T-helper 1 cell treated with Interleukin-12 subunit alpha and Interleukin-12 subunit beta and Interleukin-4 antibody, amounts not matched to agents 30 μg/mL and 1 μg/mL, for 36 hours (primary cell): ENCODE results near the gene SEPHS1.
A peak's percentile ranks its signal among the peaks of the same experiment; 100 is the strongest.
"Not testable (repeated sequence)": the region's sequence is repeated elsewhere in the genome, so short reads cannot be mapped to it uniquely, and the experiment has no call there.

ENCODE experiments used
- H3K27ac Mint-ChIP-seq: one replicate; pipeline ENCODE4 v1.8.0; 2021; ENCODE audit warnings: mild to moderate bottlenecking, mixed read lengths
- H3K27me3 Mint-ChIP-seq: one replicate; pipeline ENCODE4 v1.8.0; 2021; ENCODE audit warnings: low read depth, mixed read lengths
- H3K36me3 Mint-ChIP-seq: one replicate; pipeline ENCODE4 v1.8.0; 2021; ENCODE audit warnings: low read depth, mixed read lengths
- H3K4me1 Mint-ChIP-seq: one replicate; pipeline ENCODE4 v1.8.0; 2021; ENCODE audit warnings: low read depth, mixed read lengths
- H3K4me3 Mint-ChIP-seq: one replicate; pipeline ENCODE4 v1.8.0; 2021; ENCODE audit warnings: mild to moderate bottlenecking, moderate library complexity, mixed read lengths
- H3K9me3 Mint-ChIP-seq: one replicate; pipeline ENCODE4 v1.8.0; 2021; ENCODE audit warnings: mixed read lengths

Gene SEPHS1

DNA sequence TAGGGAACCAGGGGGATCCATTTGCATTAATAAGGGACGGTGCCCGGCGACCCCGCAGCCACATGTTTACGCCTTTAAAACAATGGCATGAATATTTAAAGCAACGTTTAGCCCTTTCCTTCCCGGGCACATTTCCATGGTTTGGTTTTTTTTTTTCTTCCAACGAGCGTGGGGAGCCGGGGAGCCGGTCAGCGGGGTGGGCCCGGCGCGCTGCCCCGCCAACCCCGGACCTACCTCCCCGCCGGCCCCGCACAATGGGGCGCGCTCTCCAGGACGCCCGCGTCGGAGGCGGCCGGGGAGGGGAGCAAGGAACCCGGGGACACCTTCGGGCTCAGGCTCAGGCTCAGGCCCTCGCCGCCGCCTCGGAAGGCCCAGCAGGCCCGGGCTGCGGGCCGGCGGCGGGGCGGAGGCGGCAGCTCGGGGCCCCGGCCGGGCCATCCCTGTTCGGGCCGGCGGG is 1.0 kb downstream of the SEPHS1 start:
- Mint-ChIP-seq H3K4me1 (peaks cover 46% of the 10 kb centered on the region), H3K27me3 (no peaks in the 10 kb centered on the region), H3K9me3 (no peaks in the 10 kb centered on the region), H3K27ac (peak overlapping the region; percentile 83), H3K4me3 (peak overlapping the region; percentile 86), H3K36me3 (peaks cover 6% of the 10 kb centered on the region)

DNA sequence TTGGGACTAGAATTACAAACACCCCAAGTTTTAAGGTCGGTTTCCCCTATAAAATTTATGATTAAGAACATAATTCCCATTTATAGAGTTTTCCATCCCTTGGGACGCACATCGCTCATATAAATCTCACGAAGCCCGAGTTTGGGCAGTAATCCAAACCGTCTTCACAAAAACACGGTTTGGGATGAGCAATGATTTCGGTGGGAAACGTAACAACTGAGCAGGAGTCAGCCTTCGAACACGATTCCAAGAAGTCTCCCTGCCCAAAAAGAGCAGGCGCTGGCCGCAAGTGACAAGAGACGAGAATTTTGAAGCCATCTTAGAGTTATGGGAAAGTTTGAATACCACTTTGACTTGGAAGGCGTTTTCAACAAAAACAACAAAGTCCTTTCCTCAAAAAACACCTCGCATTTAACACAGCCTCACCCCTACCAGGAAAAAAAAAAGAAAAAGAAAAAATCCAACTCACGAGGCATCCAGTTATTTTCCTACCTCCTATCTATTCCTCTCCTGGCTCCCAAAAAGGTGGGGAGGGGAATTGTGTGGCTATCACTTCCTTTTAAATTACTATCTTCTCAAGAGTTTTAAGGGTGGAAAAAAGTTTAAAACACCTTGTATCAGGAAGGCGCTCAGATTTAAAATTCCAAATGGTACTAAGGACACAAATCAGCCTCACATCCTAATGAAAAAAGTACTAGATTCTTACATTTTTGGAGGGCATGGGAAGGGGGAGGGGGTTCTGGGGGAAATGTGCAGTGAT is 1.6 kb downstream of the SEPHS1 start:
- Mint-ChIP-seq H3K4me1 (peaks cover 40% of the 10 kb centered on the region), H3K9me3 (no peaks in the 10 kb centered on the region), H3K36me3 (peaks cover 6% of the 10 kb centered on the region), H3K27me3 (no peaks in the 10 kb centered on the region), H3K4me3 (peak overlapping the region; percentile 86), H3K27ac (peak overlapping the region; percentile 83)

DNA sequence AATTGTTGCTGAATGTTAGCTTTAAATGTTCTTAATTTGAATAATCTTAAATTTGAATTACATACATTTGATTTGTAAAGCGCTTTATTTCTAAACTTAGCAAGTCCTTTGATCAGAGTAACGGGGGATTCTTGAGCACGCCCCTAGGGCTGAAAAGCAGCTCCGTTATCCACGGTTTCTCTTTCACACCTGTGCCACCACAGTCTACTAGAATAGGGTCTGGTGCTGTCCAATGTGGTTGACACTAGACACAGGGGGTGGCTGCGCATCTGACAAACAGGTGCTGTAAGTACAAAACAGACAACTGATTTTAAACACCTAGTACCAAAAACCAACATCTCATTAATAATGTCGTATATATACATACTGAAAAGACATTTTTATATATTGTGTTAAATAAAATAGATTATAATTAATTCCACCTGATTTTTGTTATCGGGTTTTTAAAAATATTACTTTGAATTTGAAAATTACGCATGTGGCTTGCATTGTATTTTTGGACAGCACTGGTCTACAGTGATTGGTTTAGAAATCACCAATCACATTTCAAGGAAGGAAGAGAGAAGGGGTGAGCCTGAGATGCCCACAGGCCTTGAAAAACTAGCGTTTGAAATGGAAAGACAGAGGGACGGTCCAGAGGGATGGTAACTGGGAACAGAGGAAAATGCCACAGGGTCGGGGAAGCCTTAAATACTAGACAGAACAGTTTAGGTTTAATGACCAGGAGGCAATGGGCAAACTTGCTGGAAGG is 7.3 kb downstream of the SEPHS1 start:
- H3K9me3 Mint-ChIP-seq, result no peaks in the 10 kb centered on the region

DNA sequence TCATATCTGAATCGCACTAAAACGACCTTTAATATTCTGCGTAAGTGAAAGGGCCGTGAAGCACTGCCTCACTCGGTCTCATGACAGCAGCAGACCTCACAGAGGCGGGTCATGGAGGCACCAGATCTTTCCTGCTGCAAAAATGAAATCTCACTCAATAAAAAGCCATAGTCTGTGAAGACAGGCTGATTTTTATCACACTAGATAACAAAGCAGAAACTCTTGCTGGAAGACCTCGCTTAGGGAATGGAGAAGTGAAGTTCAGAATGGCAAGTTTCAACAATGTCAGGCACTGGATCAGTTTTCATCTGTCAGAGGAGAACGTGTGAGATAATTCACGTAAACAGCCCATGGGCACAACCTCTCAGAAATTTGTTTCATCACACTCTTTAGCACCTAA is 8.0 kb downstream of the SEPHS1 start:
- no peaks in the 10 kb centered on the region for H3K9me3 Mint-ChIP-seq
- H3K27ac Mint-ChIP-seq, result peak overlapping the region; percentile 77
- peaks cover 23% of the 10 kb centered on the region for H3K4me1 Mint-ChIP-seq
- H3K27me3 Mint-ChIP-seq, result no peaks in the 10 kb centered on the region
- peaks cover 15% of the 10 kb centered on the region for H3K36me3 Mint-ChIP-seq
- peak overlapping the region; percentile 57 for H3K4me3 Mint-ChIP-seq

More for the DNA sequence above, 7.3 kb downstream of the SEPHS1 start:
- peak overlapping the region; percentile 57 for H3K4me3 Mint-ChIP-seq
- peaks cover 27% of the 10 kb centered on the region for H3K4me1 Mint-ChIP-seq
- H3K27ac Mint-ChIP-seq, result peak overlapping the region; percentile 36
- H3K36me3 Mint-ChIP-seq, result peaks cover 15% of the 10 kb centered on the region
- no peaks in the 10 kb centered on the region for H3K27me3 Mint-ChIP-seq

DNA sequence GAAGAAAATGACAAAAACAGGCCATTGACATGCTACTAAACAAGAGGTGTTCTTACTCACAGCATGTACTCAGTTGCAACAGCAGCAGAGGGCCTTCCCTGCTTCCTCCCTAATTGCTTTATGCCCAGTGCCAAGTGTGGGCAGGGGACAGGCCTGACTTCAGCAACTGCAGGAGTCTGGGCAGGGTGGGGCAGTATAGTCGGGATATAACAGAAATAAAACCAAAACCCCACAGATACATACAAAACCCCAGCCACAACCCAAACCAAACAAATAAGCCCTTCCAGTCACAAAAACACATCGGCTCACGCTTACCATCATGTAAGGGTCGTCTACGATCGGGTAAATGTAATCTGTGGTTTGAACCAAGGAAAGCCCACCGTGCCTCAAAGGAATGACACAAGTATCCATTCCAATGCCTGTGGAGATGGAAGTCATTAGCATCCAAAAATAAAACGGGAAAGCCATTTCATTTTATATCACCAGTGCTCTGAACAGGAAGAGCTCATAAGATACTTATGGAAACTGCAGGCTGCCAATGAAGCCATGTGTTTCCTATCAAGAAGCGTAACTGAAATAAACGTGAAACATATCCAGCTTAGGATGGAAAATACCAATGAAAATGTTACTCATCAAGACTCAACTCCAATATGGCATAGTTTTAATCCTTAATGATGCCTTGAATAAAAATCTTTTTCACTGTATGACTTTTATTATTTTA is 9.5 kb downstream of the SEPHS1 start:
- Mint-ChIP-seq H3K36me3 (peaks cover 12% of the 10 kb centered on the region), H3K9me3 (no peaks in the 10 kb centered on the region), H3K27me3 (no peaks in the 10 kb centered on the region), H3K4me3 (no peak overlapping the region), H3K4me1 (peaks cover 20% of the 10 kb centered on the region), H3K27ac (no peak overlapping the region)

DNA sequence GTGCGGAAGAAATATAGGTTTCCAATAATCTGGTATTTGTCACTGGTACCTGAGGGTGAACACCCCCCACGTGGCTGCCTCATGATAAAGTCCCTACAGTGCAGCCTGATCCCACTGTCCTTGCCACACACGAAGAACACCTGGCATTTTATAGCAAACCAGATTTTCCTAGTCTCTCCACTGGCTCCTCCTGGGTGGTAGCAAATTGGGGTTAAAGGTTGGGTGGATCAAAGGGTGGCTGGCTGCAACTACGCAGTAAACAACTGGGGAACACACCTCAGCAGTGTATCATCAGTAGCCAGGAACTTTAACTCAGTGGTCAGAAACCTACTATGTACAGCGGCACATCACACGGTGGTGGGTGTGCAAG is 10.3 kb downstream of the SEPHS1 start:
- H3K27me3 Mint-ChIP-seq, result no peaks in the 10 kb centered on the region
- H3K4me3 Mint-ChIP-seq, result no peak overlapping the region
- peaks cover 20% of the 10 kb centered on the region for H3K4me1 Mint-ChIP-seq
- peaks cover 13% of the 10 kb centered on the region for H3K36me3 Mint-ChIP-seq
- H3K9me3 Mint-ChIP-seq, result no peaks in the 10 kb centered on the region
- no peak overlapping the region for H3K27ac Mint-ChIP-seq

DNA sequence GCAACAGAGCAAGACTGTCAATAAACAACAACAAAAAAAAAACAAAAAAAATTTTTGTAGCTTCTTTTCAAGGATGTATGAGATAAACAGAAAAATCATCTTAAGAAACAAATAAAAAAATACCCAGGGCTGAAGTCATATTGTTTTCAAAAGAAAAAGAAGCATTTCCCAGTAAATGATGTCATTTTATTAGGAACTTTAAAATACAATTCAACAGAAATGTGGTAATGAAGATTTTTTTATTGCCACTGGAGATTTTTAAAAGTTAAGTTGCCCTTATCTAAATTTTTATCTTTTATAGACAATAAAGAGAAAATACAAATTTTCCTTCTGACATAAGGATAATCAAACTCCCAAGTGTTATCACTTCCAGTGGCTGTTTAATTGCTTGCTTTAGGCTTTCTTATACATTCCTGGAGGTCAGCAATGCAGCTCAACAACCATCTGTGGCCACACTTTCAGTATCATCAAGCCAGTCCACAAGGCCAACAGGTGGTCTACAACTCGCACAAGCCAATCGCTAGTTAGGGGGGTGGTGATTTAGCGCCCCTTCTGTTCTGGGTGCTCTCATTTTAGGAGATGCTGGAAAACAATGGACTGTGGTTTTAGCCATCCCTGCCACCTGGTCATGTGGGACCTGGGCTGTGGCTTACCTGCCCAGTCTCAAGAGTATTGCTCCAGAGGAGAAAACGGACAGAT is 10.8 kb downstream of the SEPHS1 start:
- no peak overlapping the region for H3K4me3 Mint-ChIP-seq
- no peak overlapping the region for H3K27ac Mint-ChIP-seq
- no peaks in the 10 kb centered on the region for H3K9me3 Mint-ChIP-seq
- H3K36me3 Mint-ChIP-seq, result peaks cover 16% of the 10 kb centered on the region
- no peaks in the 10 kb centered on the region for H3K27me3 Mint-ChIP-seq
- H3K4me1 Mint-ChIP-seq, result peaks cover 20% of the 10 kb centered on the region

DNA sequence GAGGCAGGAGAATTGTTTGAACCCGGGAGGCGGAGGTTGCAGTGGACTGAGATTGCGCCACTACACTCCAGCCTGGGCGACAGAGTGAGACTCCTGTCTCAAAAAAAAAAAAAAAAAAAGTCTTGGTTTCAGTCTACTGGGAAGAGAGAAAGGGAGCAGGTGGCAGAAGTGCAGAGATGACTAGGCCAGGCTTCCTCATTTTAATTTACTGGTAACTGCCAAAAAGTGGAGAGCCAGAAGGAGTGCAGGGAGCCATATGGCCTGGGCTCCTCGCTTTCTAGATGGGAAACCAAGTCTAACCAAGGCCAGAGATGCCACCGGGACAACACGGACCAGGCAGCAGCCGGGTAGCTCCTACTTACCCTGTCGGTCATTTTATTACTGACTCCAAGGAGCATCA is 12.2 kb downstream of the SEPHS1 start:
- Mint-ChIP-seq H3K27ac (no peak overlapping the region), H3K4me1 (peaks cover 18% of the 10 kb centered on the region), H3K27me3 (no peaks in the 10 kb centered on the region), H3K36me3 (peaks cover 29% of the 10 kb centered on the region), H3K9me3 (no peaks in the 10 kb centered on the region), H3K4me3 (no peak overlapping the region)

DNA sequence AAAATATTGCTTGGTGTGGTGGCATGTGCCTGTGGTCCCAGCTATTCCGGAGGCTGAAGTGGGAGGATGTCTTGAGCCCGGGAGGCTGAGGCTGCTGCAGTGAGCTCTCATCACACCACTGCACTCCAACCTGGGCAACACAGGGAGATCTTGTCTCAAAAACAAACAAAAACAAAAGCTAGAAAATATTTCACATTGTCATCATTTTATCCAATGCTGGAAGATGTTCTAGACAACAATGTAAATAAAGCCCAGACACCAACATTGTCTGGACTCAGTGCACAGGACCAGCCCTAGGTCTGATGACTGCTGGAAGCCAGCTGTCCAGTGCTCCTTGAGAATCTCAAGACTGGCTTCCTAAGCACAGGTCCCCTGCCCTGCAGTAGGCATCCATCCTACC is 13.5 kb downstream of the SEPHS1 start:
- no peak overlapping the region for H3K27ac Mint-ChIP-seq
- H3K9me3 Mint-ChIP-seq, result no peaks in the 10 kb centered on the region
- no peaks in the 10 kb centered on the region for H3K27me3 Mint-ChIP-seq
- no peak overlapping the region for H3K4me3 Mint-ChIP-seq
- peaks cover 29% of the 10 kb centered on the region for H3K36me3 Mint-ChIP-seq
- H3K4me1 Mint-ChIP-seq, result peaks cover 7% of the 10 kb centered on the region

DNA sequence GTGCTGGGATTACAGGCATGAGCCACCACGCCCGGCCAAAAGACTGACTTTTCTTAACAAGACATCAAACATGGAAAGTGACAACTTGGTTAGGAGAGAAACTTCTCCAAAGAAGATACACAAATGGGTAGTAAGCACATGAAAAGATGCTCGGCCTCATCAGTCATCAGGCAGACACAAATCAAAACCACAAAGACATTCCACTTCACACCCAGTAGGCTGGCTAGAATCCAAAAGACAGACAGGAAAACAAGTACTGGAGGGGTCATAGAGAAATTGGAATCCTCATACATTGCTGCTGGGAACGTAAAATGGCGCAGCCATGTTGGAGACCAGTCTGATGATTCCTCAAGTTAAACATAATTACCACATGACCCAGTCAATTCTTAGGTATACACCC is 16.4 kb downstream of the SEPHS1 start:
- no peaks in the 10 kb centered on the region for H3K27me3 Mint-ChIP-seq
- H3K36me3 Mint-ChIP-seq, result peaks cover 33% of the 10 kb centered on the region
- H3K4me1 Mint-ChIP-seq, result no peaks in the 10 kb centered on the region

DNA sequence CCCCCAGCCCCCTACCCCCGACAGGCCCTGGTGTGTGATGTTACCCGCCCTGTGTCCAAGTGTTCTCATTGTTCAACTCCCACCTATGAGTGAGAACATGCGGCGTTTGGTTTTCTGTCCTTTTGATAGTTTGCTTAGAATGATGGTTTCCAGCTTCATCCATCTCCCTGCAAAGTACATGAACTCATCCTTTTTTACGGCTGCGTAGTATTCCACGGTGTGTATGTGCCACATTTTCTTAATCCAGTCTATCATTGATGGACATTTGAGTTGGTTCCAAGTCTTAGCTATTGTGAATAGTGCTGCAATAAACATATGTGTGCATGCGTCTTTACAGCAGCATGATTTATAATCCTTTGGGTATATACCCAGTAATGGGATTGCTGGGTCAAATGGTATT is 17.1 kb downstream of the SEPHS1 start:
- not testable (repeated sequence) for H3K27ac Mint-ChIP-seq, H3K4me1 Mint-ChIP-seq, H3K27me3 Mint-ChIP-seq, H3K9me3 Mint-ChIP-seq, H3K4me3 Mint-ChIP-seq
- peaks cover 37% of the 10 kb centered on the region for H3K36me3 Mint-ChIP-seq

More for the DNA sequence above, 16.4 kb downstream of the SEPHS1 start:
- H3K27ac Mint-ChIP-seq, result no peak overlapping the region
- no peaks in the 10 kb centered on the region for H3K9me3 Mint-ChIP-seq
- no peak overlapping the region for H3K4me3 Mint-ChIP-seq

DNA sequence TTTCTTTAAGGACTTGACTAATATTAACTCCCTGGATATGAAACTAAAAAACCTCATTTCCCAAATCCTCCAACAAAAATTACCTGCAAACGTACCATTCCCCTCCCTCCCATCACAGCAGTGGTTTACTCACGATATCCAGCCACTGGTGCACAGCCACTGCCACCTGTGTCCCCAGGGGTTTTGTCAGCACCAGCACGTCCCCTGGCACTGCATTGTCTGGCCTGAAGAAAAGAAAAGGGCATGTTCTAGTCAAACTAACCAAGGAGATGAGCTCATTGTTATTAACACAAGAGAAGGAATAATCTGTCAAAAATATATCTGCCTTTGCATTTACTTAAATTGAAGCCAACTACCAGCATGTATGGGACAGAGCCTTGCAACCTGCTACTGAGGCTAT is 18.5 kb downstream of the SEPHS1 start:
- Mint-ChIP-seq H3K4me1 (no peaks in the 10 kb centered on the region), H3K27me3 (no peaks in the 10 kb centered on the region), H3K27ac (no peak overlapping the region), H3K36me3 (peaks cover 46% of the 10 kb centered on the region), H3K4me3 (no peak overlapping the region), H3K9me3 (no peaks in the 10 kb centered on the region)

DNA sequence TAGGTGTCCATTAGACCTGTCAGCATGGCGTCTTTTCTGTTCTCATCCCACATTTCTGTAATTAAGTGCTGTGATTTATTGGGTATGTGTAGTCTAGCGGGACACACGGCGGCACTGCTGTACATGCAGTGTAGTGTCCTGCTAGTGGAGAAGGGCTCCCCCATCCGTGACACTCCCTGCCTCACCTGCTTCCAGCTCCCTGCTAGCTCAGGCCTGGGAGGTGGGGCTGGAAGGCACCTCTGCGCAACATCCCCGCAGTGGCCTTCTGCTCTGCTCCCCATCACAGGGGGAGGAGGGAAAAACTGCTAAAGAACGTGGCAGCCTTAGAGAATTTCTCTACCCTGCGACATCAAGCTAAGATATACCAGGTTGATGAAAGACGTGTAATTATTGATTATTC is 19.5 kb downstream of the SEPHS1 start:
- Mint-ChIP-seq H3K27me3 (no peaks in the 10 kb centered on the region), H3K4me3 (no peak overlapping the region), H3K4me1 (no peaks in the 10 kb centered on the region), H3K36me3 (peaks cover 50% of the 10 kb centered on the region), H3K27ac (no peak overlapping the region), H3K9me3 (no peaks in the 10 kb centered on the region)

DNA sequence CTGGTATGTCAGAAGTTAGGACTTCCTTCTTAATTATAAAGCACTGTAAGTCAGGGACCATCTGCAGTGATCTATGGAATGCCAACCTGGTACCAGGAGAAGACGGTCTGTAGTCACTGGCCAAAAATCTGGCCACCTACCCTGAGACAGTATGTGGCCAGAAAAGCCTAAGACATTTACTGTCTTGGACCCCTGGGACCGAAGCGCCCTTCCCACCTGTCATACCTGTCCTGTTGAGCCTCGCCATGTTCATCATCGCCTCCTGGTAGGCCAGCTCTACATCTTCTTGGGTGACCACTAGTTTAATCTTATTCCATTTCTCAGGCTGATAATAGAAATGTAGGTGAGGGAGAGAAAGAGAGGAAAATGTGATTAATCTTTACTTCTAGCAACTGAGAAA is 20.0 kb downstream of the SEPHS1 start:
- Mint-ChIP-seq H3K27me3 (no peaks in the 10 kb centered on the region), H3K36me3 (peaks cover 48% of the 10 kb centered on the region), H3K4me1 (no peaks in the 10 kb centered on the region), H3K4me3 (no peak overlapping the region), H3K27ac (no peak overlapping the region), H3K9me3 (no peaks in the 10 kb centered on the region)
